HG03064 (cell line): ENCODE data around the gene ATP11A.
"Not testable (repeated sequence)": the region's sequence is repeated elsewhere in the genome, so short reads cannot be mapped to it uniquely, and the experiment has no call there.

Experiments
- ATAC-seq: cut with Tn5 transposase; IDR thresholded peaks from one replicate; pipeline ENCODE4 v1.9.1; 2021; ENCODE audit warnings: low read depth; ENCODE audit not compliant: unreplicated experiment

ATP11A gene

DNA sequence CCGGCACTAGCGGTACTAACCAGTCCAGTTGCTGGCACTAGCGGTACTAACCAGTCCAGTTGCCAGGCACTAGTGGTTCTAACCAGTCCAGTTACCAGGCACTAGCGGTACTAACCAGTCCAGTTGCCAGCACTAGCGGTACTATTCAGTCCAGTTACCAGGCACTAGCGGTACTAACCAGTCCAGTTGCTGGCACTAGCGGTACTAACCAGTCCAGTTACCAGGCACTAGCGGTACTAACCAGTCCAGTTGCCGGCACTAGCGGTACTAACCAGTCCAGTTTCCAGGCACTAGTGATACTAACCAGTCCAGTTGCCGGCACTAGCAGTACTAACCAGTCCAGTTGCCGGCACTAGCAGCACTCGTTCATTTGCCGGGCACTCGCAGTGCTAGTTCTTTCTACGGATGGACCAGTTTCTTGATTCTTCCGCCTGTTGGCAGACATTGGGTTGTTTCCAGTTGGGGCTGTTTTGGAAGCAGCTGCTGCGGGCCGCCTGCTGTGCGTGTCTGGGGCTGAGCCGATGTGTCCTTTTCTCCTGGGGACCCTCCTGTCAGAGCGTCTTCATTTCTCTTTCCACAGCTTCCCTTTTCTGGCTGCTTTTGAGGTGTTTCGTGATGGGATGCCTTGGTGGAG lies 155.8 kb downstream of the ATP11A start:
- ATAC-seq: no peak

DNA sequence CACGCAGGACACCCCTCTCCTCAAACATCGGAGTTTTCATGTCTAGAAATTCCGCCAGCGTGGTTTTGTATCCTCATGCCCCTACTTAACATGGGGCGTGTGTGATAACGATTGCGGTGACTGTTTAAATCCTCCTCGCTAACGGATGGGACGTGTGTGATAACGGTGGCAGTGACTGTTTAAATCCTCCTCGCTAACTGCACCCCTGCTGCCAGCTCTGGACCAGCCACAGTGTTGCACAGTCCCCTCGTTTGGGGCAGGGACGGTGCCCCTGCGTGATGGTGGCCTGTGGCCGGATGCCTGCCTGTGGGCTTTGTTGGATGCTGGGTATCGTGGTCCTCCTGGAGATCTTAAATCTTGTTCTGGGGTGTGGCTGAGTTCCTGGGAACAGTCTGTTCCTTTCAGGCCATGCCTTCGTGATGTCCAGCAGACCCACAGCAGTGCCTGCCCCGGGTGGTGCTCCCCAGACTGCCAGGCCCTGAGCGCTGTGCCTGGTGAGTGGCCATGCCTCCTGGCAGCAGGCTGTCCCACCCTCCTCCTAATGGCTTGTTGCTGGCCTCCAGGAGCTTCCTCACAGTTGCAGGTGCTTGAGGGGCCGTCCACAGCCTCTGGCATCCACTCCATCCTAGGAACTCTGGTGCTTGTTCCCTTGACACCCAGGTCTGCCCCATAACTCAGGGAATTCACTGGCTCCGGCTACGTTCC lies 156.7 kb downstream of the ATP11A start:
- no peak for ATAC-seq

DNA sequence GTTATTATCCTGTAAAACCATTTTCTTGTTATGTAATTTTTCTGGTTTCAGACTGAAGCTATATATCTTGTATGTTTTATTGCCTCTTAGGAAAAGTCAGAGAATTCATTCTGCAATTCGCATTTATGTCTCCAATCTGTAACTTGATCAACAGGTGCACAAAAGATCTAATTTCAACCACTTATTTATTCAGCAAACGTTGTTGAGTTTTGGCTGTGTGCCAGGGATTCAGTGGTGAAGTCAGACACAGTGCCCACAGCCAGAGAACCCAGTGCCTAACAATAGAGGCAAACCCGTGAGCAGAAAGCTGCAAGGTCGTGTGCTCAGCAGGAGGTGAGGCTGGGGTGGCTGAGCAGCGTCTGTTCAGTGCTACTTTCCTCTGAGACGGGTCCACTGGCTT lies 159.7 kb downstream of the ATP11A start:
- no peak for ATAC-seq

DNA sequence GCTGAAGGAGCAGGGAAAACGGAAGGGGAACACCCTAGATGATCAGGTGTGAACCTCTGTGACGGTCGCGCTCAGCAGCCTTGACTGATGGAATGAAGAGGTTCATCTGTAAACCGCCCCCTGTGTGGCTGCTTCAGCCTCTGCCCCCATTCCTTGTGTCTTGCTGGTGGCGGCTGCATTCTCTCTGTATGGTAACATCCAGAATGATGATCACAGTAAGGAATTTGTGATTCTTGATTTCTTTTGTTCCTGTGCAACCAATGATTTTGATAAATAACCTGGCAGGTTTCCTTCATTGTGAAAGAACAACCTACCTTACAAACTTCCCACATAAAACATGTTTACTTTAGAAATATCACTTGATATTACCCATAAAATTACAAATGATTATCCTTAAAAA lies 160.4 kb downstream of the ATP11A start:
- no peak for ATAC-seq

DNA sequence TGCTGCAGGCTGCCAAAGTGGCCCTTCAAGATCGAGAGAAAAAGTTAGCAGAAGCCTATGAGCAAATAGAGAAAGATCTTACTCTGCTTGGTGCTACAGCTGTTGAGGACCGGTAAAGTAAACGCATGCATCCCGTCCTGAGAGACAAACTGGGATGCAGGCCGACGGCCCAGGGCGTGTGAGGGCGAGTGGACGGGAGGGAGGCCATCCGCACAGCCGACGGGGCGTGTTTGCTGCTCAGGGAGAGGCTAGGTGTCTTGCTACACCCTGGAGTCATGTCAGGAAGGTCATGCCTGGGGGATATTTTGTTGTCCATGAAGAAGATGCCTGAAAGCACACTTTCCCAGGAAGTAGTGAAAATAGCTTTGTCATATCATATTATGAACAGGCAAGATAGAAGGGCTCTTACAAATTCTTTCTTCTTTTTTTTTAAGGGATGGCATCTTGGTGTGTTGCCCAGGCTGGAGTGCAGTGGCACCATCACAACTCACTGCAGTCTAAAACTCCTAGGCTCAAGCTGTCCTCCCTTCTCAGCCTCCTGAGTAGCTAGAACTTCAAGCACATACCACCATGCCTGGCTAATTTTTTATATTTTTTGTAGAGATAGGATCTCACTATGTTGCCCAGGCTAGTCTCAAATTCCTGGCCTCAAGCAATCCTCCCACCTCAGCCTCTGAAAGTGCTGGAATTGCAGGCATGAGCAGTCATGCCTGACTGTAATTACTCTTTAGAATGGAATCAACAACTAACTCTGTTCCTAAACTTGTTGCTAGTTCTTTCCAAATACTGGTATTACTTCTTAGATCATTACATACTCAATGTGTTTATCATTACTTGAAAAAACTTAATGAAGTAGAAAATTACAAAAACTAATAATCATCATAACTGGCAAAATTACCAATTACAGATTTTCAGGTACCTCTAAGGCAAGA lies 161.5 kb downstream of the ATP11A start:
- ATAC-seq: no peak

DNA sequence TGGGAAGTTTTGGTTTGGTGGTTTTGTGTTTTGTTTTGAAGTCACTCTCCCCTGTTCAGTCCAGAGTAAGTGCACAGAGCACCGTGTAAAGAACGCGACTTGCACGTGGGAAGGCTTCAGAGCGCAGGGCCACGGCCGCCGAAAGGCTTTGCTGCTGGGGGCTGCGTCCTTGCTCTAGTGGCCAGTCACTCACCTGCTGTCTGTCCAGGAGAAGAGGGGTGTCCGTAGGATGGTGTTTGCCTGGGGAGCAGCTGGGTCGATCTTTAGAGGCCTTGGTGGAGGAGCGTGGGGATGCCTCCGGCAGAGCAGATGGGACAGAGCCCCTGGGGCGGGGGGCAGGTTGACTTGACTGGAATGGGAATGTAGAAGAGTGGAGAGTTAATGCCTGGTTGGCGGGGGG lies 162.6 kb downstream of the ATP11A start:
- ATAC-seq: no peak

DNA sequence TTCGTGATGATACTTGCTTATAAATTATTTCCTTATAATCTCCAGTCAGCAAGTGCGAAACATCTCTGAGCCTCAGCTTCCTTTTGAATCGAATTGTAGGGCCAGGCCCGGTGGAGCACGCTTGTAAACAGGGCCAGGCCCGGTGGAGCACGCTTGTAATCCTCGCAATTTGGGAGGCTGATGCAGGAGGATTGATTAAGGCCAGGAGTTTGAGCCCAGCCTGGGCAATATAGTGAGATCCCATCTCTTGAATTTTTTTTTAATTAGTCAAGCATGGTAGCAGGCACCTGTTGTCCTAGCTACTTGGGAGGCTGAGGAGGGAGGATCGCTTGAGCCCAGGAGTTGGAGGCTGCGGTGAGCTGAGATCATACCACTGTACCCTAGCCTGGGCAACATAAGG lies 163.0 kb downstream of the ATP11A start:
- ATAC-seq: no peak

DNA sequence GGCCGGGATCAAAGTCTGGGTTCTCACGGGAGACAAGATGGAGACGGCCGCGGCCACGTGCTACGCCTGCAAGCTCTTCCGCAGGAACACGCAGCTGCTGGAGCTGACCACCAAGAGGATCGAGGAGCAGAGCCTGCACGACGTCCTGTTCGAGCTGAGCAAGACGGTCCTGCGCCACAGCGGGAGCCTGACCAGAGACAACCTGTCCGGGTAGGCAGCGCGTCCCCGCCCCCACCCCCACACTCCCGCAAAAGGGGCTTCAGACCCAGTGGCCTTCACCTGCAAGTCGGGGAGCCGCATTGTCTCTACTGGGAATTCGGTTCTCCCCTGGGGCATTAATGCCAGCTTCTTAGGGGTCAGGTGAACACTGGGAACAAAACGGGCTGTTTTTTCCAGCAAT lies 164.5 kb downstream of the ATP11A start:
- no peak for ATAC-seq

DNA sequence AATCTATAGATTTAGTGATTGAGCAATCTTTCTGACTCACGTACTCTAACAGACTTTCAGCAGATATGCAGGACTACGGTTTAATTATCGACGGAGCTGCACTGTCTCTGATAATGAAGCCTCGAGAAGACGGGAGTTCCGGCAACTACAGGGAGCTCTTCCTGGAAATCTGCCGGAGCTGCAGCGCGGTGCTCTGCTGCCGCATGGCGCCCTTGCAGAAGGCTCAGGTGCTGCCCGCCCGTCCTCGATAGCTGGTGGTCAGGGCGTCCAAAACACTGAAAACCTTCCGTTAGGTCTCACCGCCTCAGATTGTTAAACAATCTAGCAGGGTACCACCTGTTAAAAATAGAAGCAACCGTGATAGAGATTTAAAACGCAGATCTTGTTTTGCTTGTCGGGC lies 166.0 kb downstream of the ATP11A start:
- ATAC-seq: no peak

DNA sequence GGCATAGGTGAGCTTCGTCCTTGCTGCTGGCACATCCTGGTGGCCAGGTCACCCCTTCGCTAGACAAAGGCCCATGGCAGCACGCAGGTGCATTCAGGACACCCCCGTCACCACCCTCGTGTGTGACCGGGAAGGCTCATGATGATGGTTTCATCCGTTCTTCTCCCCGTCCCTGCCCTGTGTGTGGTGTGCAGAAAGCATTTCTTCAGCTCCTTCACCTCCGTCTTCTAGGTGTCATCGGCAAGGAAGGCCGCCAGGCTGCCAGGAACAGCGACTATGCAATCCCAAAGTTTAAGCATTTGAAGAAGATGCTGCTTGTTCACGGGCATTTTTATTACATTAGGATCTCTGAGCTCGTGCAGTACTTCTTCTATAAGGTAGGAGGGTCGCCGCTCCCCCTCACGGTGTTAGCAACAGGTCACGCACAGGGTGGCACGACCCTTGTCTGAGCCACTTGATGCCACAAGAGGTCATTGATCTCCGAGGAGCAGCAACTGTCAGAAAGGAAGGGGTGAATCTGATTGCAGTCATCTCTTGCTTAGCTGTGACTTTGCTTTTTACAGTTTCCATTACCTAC lies 168.2 kb downstream of the ATP11A start:
- ATAC-seq: no peak

DNA sequence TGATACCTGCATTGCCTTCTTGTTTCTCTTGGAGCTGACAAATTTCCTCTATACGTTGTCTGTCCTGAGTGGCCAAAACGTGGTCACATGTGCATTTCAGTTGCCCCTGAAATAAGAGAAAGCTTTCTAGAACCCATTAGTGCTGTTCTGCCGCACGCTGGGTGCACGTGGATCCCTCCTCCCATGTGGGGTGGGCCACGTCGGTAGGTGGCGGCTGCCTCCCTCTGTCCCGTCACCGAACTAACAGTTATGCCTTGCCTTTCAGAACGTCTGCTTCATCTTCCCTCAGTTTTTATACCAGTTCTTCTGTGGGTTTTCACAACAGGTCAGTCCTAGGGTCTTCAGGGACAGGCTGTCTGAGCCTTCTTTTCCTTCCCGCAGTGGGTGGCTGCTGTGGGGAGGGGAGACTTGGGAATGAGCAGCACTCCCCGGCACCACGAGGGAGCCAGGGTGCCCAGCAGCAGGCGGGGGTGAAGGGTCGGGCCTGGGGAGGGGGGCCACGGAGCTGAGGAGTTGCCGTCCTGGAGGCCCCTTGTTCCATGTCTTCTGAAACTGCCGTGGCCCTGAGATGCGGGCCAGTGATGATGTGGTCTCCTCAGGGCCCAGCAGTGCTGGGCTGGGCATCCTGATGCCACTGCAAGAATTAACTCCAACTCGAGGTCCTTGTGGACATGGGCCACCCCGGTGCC lies 169.4 kb downstream of the ATP11A start:
- ATAC-seq: no peak

DNA sequence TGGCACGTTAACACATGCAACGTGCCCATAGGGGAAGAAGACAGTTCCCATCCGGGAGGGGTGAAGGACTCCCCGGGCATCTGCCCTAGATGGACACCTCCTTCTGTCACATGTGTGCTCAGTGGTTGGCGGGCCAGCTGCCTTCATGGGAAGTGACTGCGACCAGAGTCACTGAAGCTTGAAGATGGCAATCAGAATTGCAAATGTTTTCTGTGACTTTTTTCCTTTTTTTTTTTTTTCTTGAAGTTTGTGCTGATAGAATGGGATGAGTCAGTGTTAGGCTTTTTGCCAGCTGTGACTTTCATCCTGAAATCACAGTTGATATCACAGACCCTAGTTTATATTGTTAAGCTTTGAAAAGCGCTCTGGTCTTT lies 170.0 kb downstream of the ATP11A start:
- ATAC-seq: no peak

DNA sequence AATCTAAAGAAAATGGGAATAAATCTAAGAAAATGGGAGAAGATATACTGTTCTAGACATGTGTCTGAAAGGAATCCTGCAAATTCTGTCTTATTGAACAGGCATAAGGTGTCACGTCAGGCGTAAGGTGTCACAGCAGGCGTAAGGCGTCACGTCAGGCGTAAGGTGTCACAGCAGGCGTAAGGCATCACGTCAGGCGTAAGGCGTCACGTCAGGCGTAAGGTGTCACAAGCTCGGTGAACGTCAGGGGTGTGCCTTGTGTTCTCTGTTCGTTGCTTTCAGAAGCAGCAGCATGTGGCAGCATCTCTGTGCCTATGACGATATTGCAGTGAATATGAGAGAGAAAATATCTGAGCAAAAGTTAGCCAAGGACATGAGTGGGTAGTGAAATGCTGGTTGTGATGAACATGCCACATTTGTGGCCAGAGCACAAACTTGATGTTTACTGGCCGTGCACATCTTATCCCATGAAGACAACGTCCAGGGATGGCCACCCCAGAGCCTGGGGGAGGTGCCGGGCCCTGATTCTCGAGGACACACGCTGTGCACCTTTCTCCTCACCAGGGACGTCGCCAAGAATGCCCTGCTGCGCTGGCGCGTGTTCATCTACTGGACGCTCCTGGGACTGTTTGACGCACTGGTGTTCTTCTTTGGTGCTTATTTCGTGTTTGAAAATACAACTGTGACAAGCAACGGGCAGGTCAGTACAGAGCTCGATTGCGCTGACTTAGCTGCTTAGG lies 172.2 kb downstream of the ATP11A start:
- no peak for ATAC-seq

DNA sequence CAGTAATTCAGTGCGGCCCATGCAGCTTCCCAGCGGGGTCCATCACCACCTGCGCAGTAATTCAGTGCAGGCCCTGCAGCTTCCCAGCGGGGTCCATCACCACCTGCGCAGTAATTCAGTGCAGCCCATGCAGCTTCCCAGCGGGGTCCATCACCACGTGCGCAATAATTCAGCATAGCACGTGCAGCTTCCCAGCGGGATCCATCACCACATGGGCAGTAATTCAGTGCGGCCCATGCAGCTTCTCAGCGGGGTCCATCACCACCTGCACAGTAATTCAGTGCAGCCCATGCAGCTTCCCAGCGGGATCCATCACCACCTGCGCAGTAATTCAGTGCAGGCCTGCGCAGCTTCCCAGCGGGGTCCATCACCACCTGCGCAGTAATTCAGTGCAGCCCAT lies 173.5 kb downstream of the ATP11A start:
- not testable (repeated sequence) for ATAC-seq

DNA sequence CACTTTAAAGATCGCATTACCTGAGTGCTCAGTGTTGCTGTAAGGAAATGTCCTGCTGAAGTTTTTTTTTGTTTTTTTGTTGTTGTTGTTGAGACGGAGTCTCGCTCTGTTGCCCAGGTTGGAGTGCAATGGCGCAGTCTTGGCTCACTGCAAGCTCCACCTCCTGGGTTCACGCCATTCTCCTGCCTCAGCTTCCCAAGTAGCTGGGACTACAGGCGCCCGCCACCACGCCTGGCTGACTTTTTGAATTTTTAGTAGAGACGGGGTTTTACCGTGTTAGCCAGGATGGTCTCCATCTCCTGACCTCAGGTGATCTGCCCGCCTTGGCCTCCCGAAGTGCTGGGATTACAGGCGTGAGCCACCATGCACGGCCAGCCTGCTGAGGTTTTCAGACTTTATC lies 175.6 kb downstream of the ATP11A start:
- ATAC-seq: not testable (repeated sequence)

DNA sequence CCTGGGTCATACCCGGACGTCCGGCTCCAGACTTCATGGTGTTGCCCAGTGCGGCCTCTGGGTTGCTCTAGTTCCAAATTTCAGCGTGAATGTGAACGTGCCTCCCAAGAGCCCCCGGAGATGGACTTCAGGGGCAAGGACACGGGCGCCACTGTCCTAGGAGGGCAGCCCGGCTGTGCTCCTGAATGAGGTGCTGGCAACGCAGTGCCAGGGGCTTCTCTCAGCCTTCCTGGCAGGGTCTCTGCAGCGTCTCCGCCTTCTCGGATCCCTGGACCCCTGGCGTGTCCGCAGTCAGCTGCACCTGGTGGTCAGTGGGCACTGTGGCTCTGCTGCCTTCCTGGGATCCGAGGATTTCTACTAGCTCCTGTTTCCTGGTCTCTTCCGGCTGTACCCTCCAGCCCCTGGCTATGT lies 177.5 kb downstream of the ATP11A start:
- no peak for ATAC-seq

DNA sequence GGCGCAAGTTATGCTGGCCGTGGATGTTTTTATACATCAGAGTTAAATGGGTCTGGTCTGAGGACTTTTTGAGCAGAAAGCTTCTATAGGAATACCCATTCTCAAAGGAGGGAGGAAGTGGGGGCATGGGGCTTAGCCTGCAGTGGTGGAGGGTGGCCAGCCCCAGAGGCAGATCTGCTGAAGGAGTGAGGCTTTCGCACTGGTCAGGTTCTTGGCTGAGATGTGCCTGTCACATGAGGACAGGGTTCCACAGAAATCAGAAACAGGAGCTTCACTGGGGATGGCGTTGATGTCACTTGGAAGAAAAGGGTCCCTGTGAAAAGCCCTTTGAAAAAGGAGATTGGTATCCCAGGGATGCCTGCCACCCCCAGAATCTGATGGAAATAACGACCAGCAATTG lies 178.5 kb downstream of the ATP11A start:
- ATAC-seq: no peak

DNA sequence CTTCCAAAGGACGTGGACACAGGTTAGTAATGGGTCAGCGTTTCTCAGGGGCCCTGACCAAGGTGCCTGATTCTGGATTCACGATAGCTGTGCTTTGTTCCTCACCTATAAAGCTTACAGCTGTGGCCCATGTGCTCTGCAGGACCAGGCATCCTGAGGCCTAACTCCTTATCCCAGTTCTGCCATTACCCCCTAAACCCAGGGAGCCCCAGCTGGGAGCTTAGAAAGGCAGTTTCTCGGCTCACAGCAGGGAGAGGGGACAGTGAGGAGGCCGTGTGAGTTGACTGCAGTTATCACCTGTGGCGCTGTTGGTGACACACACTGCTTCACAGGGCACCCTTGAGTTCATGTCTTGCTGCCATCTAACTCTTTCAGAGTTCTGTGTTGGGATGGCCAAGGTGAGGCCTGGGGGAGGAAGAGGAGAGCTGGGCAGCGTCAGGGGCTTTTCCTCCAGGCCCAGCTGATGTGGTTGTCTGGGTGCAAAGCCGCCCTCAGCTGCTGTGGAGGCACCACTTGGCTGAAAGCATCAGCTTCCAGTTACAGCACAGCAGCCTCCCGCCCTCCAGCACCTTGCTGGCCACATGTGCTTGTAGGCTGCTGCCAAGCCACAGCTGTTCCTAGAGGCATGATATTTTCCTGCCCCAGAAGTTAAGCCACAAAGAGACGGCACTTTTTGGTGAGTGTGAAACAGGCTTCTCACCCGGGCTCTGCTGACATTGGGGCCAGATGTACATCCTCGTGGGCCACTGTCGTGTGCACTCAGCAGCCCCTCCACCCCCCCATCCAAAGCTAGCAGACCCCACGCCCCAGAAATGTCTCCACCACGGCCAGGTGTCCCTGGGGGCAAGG lies 179.6 kb downstream of the ATP11A start:
- ATAC-seq: no peak

DNA sequence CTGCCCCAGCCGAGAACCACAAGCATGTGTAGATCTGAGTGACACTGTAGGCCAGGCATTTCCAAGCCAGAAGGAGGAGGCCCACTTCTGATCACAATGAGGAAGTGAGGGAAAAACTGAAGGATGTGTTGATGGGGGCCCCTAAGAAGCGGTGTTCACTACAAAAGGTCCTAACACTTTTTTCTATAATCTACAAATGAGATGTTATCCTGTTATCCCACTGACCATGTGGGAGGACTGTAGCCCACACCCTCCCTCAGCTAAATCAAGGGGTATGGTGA lies 180.2 kb downstream of the ATP11A start:
- ATAC-seq: no peak
